C4-2B (cell line): ENCODE measurements around the gene PRKG1.

Source experiments
- ZFX ChIP-seq: fragments of 450-650 bp; IDR thresholded peaks from 2 replicates; pipeline ENCODE4 v1.6.1; 2017
- TF ChIP-seq, protein P1 (sequence below): fragments of 450-650 bp; conservative IDR thresholded peaks from 2 replicates; pipeline ENCODE4 v1.5.1; 2017; ENCODE audit warnings: mild to moderate bottlenecking

DNA sequence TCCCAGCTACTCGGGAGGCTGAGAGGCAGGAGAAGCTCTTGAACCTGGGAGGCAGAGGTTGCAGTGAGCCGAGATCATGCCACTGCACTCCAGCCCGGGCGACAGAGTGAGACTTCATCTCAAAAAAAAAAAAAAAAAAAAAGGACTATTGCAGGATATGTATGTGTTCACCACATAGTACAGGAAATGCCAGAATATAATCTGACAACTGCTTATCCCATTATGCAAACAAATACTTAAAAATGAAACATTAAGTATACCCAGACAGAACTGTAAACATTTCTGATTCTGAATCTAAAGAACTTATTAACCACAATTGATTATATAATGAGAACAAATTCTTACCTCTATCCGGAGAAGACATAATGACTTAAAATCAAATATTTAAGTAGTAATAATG lies 1258.5 kb downstream of the PRKG1 start:
- TF ChIP-seq, protein P1, sequence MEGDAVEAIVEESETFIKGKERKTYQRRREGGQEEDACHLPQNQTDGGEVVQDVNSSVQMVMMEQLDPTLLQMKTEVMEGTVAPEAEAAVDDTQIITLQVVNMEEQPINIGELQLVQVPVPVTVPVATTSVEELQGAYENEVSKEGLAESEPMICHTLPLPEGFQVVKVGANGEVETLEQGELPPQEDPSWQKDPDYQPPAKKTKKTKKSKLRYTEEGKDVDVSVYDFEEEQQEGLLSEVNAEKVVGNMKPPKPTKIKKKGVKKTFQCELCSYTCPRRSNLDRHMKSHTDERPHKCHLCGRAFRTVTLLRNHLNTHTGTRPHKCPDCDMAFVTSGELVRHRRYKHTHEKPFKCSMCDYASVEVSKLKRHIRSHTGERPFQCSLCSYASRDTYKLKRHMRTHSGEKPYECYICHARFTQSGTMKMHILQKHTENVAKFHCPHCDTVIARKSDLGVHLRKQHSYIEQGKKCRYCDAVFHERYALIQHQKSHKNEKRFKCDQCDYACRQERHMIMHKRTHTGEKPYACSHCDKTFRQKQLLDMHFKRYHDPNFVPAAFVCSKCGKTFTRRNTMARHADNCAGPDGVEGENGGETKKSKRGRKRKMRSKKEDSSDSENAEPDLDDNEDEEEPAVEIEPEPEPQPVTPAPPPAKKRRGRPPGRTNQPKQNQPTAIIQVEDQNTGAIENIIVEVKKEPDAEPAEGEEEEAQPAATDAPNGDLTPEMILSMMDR, result no peak
- no peak for TF ChIP-seq ZFX
